Measurements from ENCODE around the gene SORBS1. TPM values are rescaled to one million over a fixed set of nuclear protein-coding genes. Genes with fewer than 3 reads are reported as not detected.

Gene SORBS1
- total and polyA plus RNA-seq, 2 of the 13 experiments (the other 11 are each of a cell fraction or from before 2014, with no cell fraction given), result 16.8 to 39.8 TPM

- no TSS peak for BruUV-seq (replicated peaks)
- ChIA-PET CTCF (ENCODE audit: low intra/inter-chr PET ratio, low total read pairs) (no interaction called here), POLR2A (no interaction called here)
- in situ Hi-C loops (cut with HindIII; ENCODE audit: extremely low pct_ligation_motif_present, low pct_unique_long_range_greater_than_20kb) (loop anchor here (25.0 kb wide), 1 partner anchor 453 kb away; no protein-coding TSS in a partner anchor), intact Hi-C loops (cut with micrococcal nuclease; ENCODE audit: unreplicated experiment) (no loop called here)
- Histone ChIP-seq H3K4me3 (replicated peaks in 1 of 3; ENCODE audit: insufficient read depth in 1 of 3, low read depth in 2 of 3, low read length in 3 of 3) (no peak overlapping the region), H3K79me2 (ENCODE audit: insufficient read depth, low read length) (no peaks in the 10 kb centered on the region), H3K27me3 (ENCODE audit: control insufficient read depth in 1 of 2, insufficient read depth in 2 of 2, low read length in 2 of 2) (no peaks in the 10 kb centered on the region), H3K4me2 (ENCODE audit: low read depth, low read length) (no peak overlapping the region), H2AFZ (ENCODE audit: low read length) (no peak overlapping the region), H3K9me3 (ENCODE audit: low read length) (no peaks in the 10 kb centered on the region), H3K4me1 (ENCODE audit: insufficient read depth, low read length) (no peaks in the 10 kb centered on the region), H3K9ac (ENCODE audit: insufficient read depth, low read depth, low read length) (no peak overlapping the region), H4K20me1 (ENCODE audit: insufficient read depth, low read length) (no peaks in the 10 kb centered on the region), H3K27ac (ENCODE audit: extremely low read length, insufficient read depth, low read length) (no peak overlapping the region), H3K36me3 (replicated peaks in 1 of 2; ENCODE audit: control insufficient read depth in 1 of 2, insufficient read depth in 2 of 2, low read length in 2 of 2) (peaks cover 26 to 56% of the 10 kb centered on the region in 2 experiments)
- TF ChIP-seq ETV6 (CRISPR knock-in tag; conservative IDR thresholded peaks at IDR 0.05) (no peak), SALL1 (CRISPR knock-in tag; IDR thresholded peaks at IDR 0.05) (no peak), PCBP1 (IDR thresholded peaks at IDR 0.05; ENCODE audit: borderline replicate concordance, low read depth, low read length) (no peak), REXO4 (CRISPR knock-in tag; IDR thresholded peaks at IDR 0.05; ENCODE audit: borderline replicate concordance) (no peak), ZBTB3 (CRISPR knock-in tag; IDR thresholded peaks at IDR 0.05; ENCODE audit: borderline replicate concordance, low read depth) (no peak), ZFP41 (CRISPR knock-in tag; IDR thresholded peaks at IDR 0.05; ENCODE audit: borderline replicate concordance) (no peak), SNRNP70 (IDR thresholded peaks at IDR 0.05; ENCODE audit: low read depth, low read length) (no peak)
- TF ChIP-seq, protein P1, sequence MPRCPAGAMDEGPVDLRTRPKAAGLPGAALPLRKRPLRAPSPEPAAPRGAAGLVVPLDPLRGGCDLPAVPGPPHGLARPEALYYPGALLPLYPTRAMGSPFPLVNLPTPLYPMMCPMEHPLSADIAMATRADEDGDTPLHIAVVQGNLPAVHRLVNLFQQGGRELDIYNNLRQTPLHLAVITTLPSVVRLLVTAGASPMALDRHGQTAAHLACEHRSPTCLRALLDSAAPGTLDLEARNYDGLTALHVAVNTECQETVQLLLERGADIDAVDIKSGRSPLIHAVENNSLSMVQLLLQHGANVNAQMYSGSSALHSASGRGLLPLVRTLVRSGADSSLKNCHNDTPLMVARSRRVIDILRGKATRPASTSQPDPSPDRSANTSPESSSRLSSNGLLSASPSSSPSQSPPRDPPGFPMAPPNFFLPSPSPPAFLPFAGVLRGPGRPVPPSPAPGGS (CRISPR knock-in tag; IDR thresholded peaks at IDR 0.05), result no peak
- TF ChIP-seq, protein P2, sequence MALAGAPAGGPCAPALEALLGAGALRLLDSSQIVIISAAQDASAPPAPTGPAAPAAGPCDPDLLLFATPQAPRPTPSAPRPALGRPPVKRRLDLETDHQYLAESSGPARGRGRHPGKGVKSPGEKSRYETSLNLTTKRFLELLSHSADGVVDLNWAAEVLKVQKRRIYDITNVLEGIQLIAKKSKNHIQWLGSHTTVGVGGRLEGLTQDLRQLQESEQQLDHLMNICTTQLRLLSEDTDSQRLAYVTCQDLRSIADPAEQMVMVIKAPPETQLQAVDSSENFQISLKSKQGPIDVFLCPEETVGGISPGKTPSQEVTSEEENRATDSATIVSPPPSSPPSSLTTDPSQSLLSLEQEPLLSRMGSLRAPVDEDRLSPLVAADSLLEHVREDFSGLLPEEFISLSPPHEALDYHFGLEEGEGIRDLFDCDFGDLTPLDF (CRISPR knock-in tag; IDR thresholded peaks at IDR 0.05), result no peak
- ATAC-seq (no peak), DNase-seq (ENCODE audit: low spot score) (no peak), FAIRE-seq (no peak)
- WGBS (ENCODE audit: low lambda C conversion rate), result 65% methylated on average over 3 of the region's 3 CpGs
These were observed 151.9 kb downstream of the SORBS1 start for GRCh38 chr10:95408983-95409873.
